Activated B cell treated with CpG ODN at 0.5 μM for 24 hours (primary cell): ENCODE data around the gene FUT8. TPM values are rescaled to one million over a fixed set of nuclear protein-coding genes. Genes with fewer than 3 reads are reported as not detected.

Experiments used
- ATAC-seq: fragments of 200-7000 bp; cut with Tn5 transposase; one replicate; pipeline ENCODE4 v1.10.0; 2021; ENCODE audit warnings: low read depth, mild to moderate bottlenecking, moderate library complexity
- CTCF ChIA-PET: fragments of 350-600 bp; sonication (Branson Sonifier 250); formaldehyde crosslinking; loops from one replicate; lab custom pipeline; 2021; ENCODE audit warnings: antibody characterized with exemption; lab: Charles Lee
- POLR2A ChIA-PET: fragments of 350-600 bp; sonication (Branson Sonifier 250); formaldehyde crosslinking; loops from one replicate; lab custom pipeline; 2021; ENCODE audit warnings: antibody characterized with exemption; lab: Charles Lee
- DNase-seq: peaks from one replicate; pipeline ENCODE4 v3.0.0; 2022
- H3K27ac Mint-ChIP-seq: one replicate; pipeline ENCODE4 v1.8.0; 2020; ENCODE audit warnings: mixed read lengths
- H3K27me3 Mint-ChIP-seq: one replicate; pipeline ENCODE4 v1.8.0; 2021; ENCODE audit warnings: mixed read lengths
- H3K36me3 Mint-ChIP-seq: one replicate; pipeline ENCODE4 v1.8.0; 2021; ENCODE audit warnings: low read depth, mixed read lengths
- H3K4me1 Mint-ChIP-seq: one replicate; pipeline ENCODE4 v1.8.0; 2021; ENCODE audit warnings: mixed read lengths
- H3K4me3 Mint-ChIP-seq: one replicate; pipeline ENCODE4 v1.8.0; 2020; ENCODE audit warnings: mild to moderate bottlenecking, mixed read lengths
- H3K9me3 Mint-ChIP-seq: one replicate; pipeline ENCODE4 v1.8.0; 2020; ENCODE audit warnings: mixed read lengths
- intact Hi-C: fragments of 100-400 bp; cut with micrococcal nuclease; formaldehyde crosslinking; loops from one replicate; pipeline ENCODE4 v1.15.1; 2024
- total RNA-seq: library from RNA; stranded (reverse); gene quantifications from 2 replicates; pipeline ENCODE4 v1.2.3, GENCODE V29; 2022
- TF ChIP-seq, protein P1 (sequence below): fragments of 200-600 bp; IDR thresholded peaks from one replicate; pipeline ENCODE4 v1.8.0; 2022; ENCODE audit warnings: antibody characterized with exemption, mild to moderate bottlenecking

The FUT8 gene
- total RNA-seq, 1 donor from 2014 or later, result 123 TPM

DNA sequence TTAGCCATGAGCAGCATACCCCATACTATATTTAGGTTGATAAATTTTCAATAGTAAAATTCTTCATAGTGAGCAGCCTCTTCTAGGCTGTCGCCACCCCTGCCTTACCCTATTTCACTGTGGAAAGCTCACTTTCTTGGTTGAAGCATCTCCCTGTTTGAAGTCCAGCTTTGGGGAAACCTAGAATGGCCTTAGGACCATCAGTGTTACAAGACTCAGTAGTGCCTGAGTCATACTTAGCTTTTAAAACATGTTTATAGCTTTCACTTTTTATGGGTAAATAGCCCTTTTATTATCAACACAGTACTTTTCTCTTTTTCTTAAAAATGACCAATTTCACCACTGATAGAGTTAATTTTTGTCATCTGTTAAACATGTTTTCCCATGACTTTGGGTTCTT is 37.1 kb downstream of the FUT8 start:
- intact Hi-C loops, result no loop called here
- TF ChIP-seq, protein P1, sequence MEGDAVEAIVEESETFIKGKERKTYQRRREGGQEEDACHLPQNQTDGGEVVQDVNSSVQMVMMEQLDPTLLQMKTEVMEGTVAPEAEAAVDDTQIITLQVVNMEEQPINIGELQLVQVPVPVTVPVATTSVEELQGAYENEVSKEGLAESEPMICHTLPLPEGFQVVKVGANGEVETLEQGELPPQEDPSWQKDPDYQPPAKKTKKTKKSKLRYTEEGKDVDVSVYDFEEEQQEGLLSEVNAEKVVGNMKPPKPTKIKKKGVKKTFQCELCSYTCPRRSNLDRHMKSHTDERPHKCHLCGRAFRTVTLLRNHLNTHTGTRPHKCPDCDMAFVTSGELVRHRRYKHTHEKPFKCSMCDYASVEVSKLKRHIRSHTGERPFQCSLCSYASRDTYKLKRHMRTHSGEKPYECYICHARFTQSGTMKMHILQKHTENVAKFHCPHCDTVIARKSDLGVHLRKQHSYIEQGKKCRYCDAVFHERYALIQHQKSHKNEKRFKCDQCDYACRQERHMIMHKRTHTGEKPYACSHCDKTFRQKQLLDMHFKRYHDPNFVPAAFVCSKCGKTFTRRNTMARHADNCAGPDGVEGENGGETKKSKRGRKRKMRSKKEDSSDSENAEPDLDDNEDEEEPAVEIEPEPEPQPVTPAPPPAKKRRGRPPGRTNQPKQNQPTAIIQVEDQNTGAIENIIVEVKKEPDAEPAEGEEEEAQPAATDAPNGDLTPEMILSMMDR, result no peak
- Mint-ChIP-seq H3K4me3 (no peak overlapping the region), H3K36me3 (peaks cover 51% of the 10 kb centered on the region), H3K9me3 (peaks cover 9% of the 10 kb centered on the region), H3K27me3 (no peaks in the 10 kb centered on the region), H3K27ac (no peak overlapping the region), H3K4me1 (peaks cover 44% of the 10 kb centered on the region)
- POLR2A ChIA-PET, result interaction anchor here (1.1 kb wide), 1 partner anchor 37 kb away, joined by 3 read pairs; the partner anchor contains the start of gene FUT8
- ATAC-seq (no peak), DNase-seq (no peak)
- CTCF ChIA-PET, result no interaction called here

DNA sequence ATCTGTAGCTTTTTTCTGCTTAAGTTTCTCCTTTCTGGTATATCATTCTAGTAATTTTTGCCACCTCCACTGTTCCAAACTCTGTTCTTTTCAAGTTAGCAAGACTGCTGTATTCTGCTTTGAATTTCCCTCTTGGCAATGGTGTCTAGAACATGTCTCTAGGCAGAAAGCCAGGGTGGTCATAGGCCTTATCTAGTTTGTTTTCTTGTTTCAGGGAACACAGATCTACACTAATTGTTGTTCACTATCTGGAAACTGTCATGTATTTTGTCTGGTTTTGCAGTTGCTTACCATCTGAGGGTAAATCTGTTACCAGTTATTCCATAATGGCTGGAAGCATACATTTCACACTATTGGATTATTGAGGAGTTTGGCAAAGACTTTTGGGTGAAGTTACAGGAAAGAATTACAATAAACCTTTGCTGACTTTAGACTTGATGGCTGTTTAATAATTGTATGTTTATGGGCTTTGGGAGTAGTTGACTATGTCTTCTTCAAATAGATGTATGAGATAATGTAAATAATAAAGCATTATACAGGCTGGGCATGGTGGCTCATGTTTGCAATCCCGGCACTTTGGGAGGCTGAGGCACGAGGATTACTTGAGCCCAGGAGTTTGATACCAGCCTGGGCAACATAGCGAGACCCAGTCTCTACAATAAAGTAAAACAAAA is 41.4 kb downstream of the FUT8 start:
- DNase-seq (no peak), ATAC-seq (no peak)
- TF ChIP-seq, protein P1, result no peak
- intact Hi-C loops, result no loop called here
- Mint-ChIP-seq H3K4me3 (no peak overlapping the region), H3K27me3 (no peaks in the 10 kb centered on the region), H3K36me3 (peaks cover 64% of the 10 kb centered on the region), H3K9me3 (peaks cover 9% of the 10 kb centered on the region), H3K27ac (peak overlapping the region; percentile 7), H3K4me1 (peaks cover 41% of the 10 kb centered on the region)
- POLR2A ChIA-PET, result no interaction called here
- CTCF ChIA-PET, result no interaction called here

DNA sequence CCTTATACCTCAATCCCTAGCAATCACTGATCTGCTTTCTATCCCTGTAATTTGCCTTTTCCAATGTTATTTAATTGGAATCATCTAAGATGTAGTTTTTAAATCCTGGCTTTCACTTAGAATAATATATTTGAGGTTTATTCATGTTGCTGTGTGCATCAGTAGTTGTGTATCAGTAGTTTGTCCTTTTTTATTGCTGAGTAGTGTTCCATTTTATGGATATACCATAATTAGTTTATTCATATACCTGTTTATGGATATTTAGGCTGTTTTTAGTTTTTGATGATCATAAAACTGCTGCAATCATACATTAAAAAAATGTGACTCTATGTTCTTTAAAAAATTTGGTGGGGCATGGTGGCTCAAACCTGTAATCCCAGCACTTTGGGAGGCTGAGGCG is 43.7 kb downstream of the FUT8 start:
- no peak overlapping the region for H3K4me3 Mint-ChIP-seq
- ChIA-PET POLR2A (interaction anchor here (0.7 kb wide), 1 partner anchor 305 kb away, joined by 5 read pairs; no protein-coding TSS in a partner anchor), CTCF (no interaction called here)
- intact Hi-C loops, result no loop called here
- H3K36me3 Mint-ChIP-seq, result peaks cover 66% of the 10 kb centered on the region
- TF ChIP-seq, protein P1, result no peak
- ATAC-seq, result no peak
- H3K27ac Mint-ChIP-seq, result no peak overlapping the region
- no peak for DNase-seq
- peaks cover 47% of the 10 kb centered on the region for H3K4me1 Mint-ChIP-seq
- peaks cover 9% of the 10 kb centered on the region for H3K9me3 Mint-ChIP-seq
- H3K27me3 Mint-ChIP-seq, result no peaks in the 10 kb centered on the region

DNA sequence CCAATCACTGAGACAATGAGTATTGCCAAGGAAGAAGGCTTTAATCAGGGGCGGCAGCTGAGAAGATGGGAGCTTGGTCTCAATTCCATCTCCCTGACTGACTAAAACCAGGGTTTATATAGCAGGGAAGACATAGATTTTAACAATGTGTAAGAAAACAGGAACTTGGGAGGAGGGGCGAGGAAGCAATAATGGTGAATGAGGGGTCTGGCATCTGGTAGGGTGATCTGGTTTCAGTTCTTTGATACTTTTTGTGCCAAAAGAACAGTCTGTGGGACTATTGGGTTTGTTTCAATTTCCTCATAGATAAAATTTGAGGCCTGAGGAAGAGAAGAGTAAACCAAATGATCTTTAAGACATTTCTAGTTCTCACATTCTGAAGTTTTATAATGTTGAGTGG is 49.2 kb downstream of the FUT8 start:
- peaks cover 54% of the 10 kb centered on the region for H3K4me1 Mint-ChIP-seq
- no peaks in the 10 kb centered on the region for H3K27me3 Mint-ChIP-seq
- peak overlapping the region; percentile 85 for H3K27ac Mint-ChIP-seq
- ATAC-seq (peak; percentile 74), DNase-seq (no peak)
- CTCF ChIA-PET, result interaction anchor here (0.7 to 1.8 kb wide), 3 partner anchors 25 to 363 kb away, joined by 3 to 5 read pairs (median 3); no protein-coding TSS in a partner anchor
- POLR2A ChIA-PET, result interaction anchor here (0.7 to 1.0 kb wide), 2 partner anchors 15 to 49 kb away, joined by 3 read pairs; no protein-coding TSS in a partner anchor
- peaks cover 63% of the 10 kb centered on the region for H3K36me3 Mint-ChIP-seq
- H3K4me3 Mint-ChIP-seq, result peak overlapping the region; percentile 50
- no peaks in the 10 kb centered on the region for H3K9me3 Mint-ChIP-seq
- TF ChIP-seq, protein P1, result no peak
- intact Hi-C loops, result loop anchor here (1.0 to 2.0 kb wide), 3 partner anchors 10 to 19 kb away; no protein-coding TSS in a partner anchor

DNA sequence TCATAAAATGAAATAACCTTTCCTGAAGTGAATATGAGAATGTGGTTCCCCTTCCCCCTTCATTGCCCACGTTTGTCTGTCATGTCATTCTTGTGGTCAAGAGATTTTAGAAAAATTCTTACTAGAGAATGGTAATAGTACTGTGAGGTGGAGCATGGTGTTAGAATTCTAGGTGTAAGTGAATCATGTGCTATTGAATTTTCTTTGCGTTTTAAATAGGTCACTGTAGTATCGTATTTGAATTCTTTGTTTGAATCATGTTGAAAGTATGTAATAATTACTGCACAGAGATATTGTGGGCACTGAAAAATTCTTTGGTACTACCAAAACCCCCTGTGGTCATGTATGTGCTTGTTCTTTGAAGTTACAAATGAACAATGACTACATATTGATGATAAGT is 49.9 kb downstream of the FUT8 start:
- intact Hi-C loops, result loop anchor here (1.0 kb wide), 1 partner anchor 9 kb away; no protein-coding TSS in a partner anchor
- H3K36me3 Mint-ChIP-seq, result peaks cover 59% of the 10 kb centered on the region
- H3K9me3 Mint-ChIP-seq, result no peaks in the 10 kb centered on the region
- ChIA-PET POLR2A (no interaction called here), CTCF (interaction anchor here (1.8 kb wide), 1 partner anchor 48 kb away, joined by 5 read pairs; no protein-coding TSS in a partner anchor)
- TF ChIP-seq, protein P1, result no peak
- H3K4me3 Mint-ChIP-seq, result peak overlapping the region; percentile 50
- H3K27me3 Mint-ChIP-seq, result no peaks in the 10 kb centered on the region
- ATAC-seq (peak; percentile 53), DNase-seq (no peak)
- peak overlapping the region; percentile 85 for H3K27ac Mint-ChIP-seq
- peaks cover 51% of the 10 kb centered on the region for H3K4me1 Mint-ChIP-seq
